Activated CD8-positive, alpha-beta memory T cell treated with anti-CD3 and anti-CD28 coated beads for 1 hour (primary cell): ENCODE data around the gene AGPS.
"Not testable (repeated sequence)": the region's sequence is repeated elsewhere in the genome, so short reads cannot be mapped to it uniquely, and the experiment has no call there.

ENCODE experiments used
- DNase-seq, 2 donors: peaks; one replicate each; pipeline ENCODE4 v3.0.0-alpha.2; 2020; ENCODE audit warnings: low read depth in 1 of 2; ENCODE audit errors: extremely low read depth in 1 of 2

Gene AGPS

GRCh38 chr2:177392373-177393202, at the start of gene AGPS:
TSS of gene AGPS (plus strand) at chr2:177392773. CDS start at chr2:177392790, 17 bp downstream.
- DNase-seq = peak; percentile 21 to 59

DNA sequence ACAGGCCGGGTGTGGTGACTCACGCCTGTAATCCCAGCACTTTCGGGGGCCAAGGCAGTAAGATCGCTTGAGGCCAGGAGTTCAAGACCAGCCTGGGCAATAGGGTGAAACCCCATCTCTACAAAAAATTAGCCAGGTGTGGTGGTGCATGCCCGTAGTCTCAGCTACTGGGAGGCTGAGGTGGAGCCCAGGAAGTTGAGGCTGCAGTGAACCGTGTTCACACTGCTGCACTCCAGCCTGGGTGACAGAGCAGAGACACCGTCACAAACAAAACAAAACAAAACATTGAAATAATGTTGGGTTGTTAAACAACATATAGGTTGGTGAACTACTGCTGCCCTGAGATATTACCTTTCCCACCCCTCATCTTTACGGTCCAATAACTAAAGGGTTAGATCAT, 48.8 kb upstream of the AGPS start:
- DNase-seq = no peak

DNA sequence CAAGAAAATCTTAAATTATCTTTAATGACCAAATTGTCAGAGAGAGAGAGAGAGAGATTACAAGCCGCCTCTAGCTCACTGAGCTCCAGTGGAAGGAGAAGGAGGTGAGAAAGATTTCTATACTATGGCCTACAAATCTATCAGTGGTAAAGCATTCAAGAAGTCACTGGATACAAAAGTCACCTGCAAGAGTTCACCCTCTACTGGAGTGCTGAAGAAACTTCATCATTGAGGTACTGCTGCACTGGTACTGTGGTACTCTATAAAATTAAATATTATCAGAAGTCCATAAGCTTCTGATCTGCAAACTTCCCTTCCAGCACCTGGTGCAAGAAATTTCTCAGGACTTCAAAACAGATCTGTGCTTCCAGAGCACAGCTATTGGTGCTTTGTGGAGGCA, 48.3 kb upstream of the AGPS start:
- DNase-seq = no peak

- no peak for DNase-seq
Measured at GRCh38 chr2:177346192-177346591, 46.4 kb upstream of the AGPS start.

GRCh38 chr2:177347570-177347969, 45.0 kb upstream of the AGPS start:
- DNase-seq = no peak

GRCh38 chr2:177348118-177348654, 44.4 kb upstream of the AGPS start:
- DNase-seq = no peak

DNA sequence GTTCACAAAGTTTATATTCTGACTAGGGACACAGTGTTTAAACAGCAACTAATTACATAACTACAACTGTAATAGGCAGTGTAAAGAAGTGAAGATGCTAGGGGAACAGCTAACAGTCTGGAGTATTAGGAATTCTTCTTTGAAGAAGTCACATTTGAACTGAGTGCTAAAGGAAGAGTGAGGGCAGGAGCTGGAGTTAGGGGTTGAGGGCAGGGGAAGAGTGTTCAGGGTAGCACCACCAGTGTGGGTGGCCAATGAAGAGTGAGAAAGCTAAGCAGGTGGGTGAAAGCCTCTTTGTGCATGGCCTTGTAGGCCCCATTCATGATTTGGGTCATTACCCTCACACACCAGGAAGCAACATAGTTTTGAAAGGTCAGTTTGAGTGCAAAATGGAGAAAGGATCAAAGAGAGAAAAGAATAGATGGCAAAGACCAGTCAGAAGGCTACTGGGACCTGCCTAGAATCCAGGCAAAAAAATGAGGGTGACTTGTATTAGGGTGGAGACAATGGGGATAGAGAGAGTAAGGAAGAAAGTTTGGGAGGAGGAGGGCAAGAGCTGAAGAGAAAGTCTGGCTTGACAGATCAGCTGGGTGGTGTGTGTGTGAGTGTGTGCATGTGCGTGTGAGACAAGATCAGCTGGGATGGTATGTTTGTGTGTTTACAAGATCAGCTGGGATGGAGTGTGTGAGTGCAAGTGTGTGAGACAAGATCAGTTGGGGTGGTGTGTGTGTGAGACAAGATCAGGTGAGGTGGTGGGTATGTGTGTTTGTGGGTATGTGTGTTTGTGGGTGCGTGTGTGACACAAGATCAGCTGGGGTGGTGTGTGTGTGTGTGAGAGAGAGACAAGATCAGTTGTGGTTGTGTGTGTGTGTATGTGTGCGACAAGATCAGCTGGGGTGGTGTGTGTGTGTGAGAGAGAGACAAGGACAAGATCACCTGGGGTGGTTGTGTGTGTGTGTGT, 43.6 kb upstream of the AGPS start:
- DNase-seq = no peak

DNA sequence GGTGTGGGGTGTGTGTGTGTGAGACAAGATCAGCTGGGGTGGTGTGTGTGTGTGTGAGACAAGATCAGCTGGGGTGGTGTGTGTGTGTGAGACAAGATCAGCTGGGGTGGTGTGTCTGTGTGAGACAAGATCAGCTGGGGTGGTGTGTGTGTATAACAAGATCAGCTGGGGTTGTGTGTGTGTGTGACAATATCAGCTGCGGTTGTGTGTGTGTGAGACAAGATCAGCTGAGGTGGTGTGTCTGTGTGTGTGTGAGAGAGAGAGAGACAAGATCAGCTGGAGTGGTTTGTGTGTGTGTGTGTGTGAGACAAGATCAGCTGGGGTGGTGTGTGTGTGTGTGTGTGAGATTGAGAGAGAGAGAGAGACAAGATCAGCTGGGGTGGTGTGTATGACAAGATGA, 41.9 kb upstream of the AGPS start:
- DNase-seq = not testable (repeated sequence)

DNA sequence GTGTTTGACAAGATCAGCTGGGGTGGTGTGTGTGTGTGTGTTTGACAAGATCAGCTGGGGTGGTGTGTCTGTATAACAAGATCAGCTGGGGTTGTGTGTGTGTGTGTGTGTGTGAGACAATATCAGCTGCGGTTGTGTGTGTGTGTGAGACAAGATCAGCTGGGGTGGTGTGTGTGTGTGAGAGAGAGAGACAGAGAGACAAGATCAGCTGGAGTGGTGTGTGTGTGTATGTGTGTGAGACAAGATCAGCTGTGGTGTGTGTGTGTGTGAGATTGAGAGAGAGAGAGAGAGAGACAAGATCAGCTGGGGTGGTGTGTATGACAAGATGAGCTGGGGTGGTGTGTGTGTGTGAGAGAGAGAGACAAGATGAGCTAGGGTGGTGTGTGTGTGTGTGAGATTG, 41.5 kb upstream of the AGPS start:
- not testable (repeated sequence) for DNase-seq

GRCh38 chr2:177352441-177353186, 40.0 kb upstream of the AGPS start:
- no peak for DNase-seq

- DNase-seq = no peak
Measured at GRCh38 chr2:177353187-177353478, 39.4 kb upstream of the AGPS start.

DNA sequence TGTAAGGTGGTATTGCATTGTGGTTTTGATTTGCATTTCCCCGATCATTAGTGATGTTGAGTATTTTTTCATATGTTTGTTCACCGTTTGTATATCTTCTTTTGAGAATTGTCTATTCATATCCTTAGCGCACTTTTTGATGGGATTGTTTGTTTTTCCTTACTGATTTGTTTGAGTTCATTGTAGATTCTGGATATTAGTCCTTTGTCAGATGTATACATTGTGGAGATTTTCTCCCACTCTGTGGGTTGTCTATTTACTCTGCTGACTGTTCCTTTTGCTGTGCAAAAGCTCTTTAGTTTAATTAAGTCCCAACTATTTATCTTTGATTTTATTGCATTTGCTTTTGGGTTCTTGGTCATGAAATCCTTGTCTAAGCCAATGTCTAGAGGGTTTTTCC, 38.0 kb upstream of the AGPS start:
- not testable (repeated sequence) for DNase-seq

GRCh38 chr2:177355874-177356273, 36.7 kb upstream of the AGPS start:
- DNase-seq = no peak

GRCh38 chr2:177359836-177360595, 32.6 kb upstream of the AGPS start:
- no peak for DNase-seq

DNA sequence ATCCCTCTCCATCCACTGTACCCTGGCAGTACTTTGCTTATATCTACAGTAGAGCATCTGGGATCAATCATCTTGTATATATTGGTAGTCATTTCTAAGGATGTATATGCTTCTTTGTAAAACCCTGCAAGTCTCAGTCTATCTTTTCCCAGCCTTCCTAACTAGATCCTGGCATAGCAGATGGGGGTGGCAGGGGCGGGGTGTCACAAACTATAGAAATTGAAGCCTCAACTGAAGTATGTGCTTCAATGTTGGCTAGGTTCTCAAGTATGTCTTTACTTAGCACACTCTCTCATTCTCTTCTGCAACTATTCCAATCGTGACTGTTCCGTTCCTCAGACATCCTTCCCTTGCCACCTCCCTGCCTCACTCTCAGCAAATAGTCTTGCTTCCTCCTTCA, 30.1 kb upstream of the AGPS start:
- DNase-seq = no peak

GRCh38 chr2:177363332-177363731, 29.2 kb upstream of the AGPS start:
- no peak for DNase-seq

GRCh38 chr2:177365764-177366163, 26.8 kb upstream of the AGPS start:
- not testable (repeated sequence) for DNase-seq

GRCh38 chr2:177368023-177368422, 24.6 kb upstream of the AGPS start:
- not testable (repeated sequence) for DNase-seq

- DNase-seq = no peak
Measured at GRCh38 chr2:177379354-177379753, 13.2 kb upstream of the AGPS start.

DNA sequence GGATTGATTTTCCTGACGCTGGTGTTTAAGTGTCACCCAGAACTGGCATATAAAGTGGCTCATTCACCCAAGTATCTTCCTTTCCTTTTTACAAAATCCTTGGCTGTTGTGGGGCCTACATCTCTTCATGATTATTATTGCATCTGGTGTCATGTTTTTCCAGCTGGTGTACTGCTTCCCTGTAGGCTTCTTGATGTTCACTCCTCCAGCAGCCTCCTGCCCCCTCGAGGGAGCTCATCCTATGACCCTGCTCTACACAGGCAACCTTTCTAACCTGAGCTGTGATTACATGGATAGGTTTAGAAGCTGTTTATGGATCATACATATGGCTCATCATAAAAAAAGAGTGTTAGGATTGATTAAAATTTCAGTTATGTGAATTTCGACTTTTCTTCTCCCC, 12.4 kb upstream of the AGPS start:
- DNase-seq = no peak
